Body of pancreas (tissue), 4 donors: Measurements from ENCODE around the gene ZNF507. TPM values are rescaled to one million over a fixed set of nuclear protein-coding genes. Genes with fewer than 3 reads are reported as not detected.
A peak's percentile ranks its signal among the peaks of the same experiment; 100 is the strongest.

Experiments used
- ATAC-seq: fragments of 150-250 bp; one replicate; pipeline ENCODE4 v1.9.1; 2016
- DNase-seq, 4 donors: peaks; one replicate each; pipeline ENCODE4 v3.0.0-alpha.2; 2019
- H3K27ac ChIP-seq, 4 donors: fragments of 200-600 bp; sonication (generic); 1 replicate in 3 of 4; 2 replicates in 1 of 4; pipeline versions ENCODE4 v1.5.1 to v1.6.1; 2016 to 2019; ENCODE audit warnings: mild to moderate bottlenecking in 1 of 4, mixed read lengths in 1 of 4, moderate library complexity in 1 of 4
- H3K27me3 ChIP-seq, 2 donors: fragments of 200-600 bp; sonication (generic); one replicate each; pipeline ENCODE4 v1.6.0; 2016; ENCODE audit warnings: mild to moderate bottlenecking in 1 of 2
- H3K36me3 ChIP-seq, 2 donors: fragments of 200-600 bp; sonication (generic); replicated peaks in 1 of 2; 2 replicates each; pipeline ENCODE4 v1.5.1; 2016; ENCODE audit warnings: low read depth in 2 of 2; ENCODE audit not compliant: insufficient read depth in 1 of 2
- H3K4me1 ChIP-seq: fragments of 200-600 bp; sonication (generic); one replicate; pipeline ENCODE4 v1.6.0; 2016
- H3K4me3 ChIP-seq, 2 donors: fragments of 200-600 bp; sonication (generic); 1 replicate in 1 of 2; 2 replicates in 1 of 2; pipeline ENCODE4 v1.5.1; 2016 to 2019
- H3K9me3 ChIP-seq, 3 donors: fragments of 200-600 bp; sonication (generic); 1 replicate in 2 of 3; 2 replicates in 1 of 3; pipeline ENCODE4 v1.5.1; 2016
- POLR2A ChIP-seq, 3 donors: fragments of 450-650 bp; IDR thresholded peaks; one replicate each; pipeline ENCODE4 v1.6.1; 2016; ENCODE audit warnings: antibody characterized with exemption in 3 of 3, mild to moderate bottlenecking in 2 of 3
- WGBS, 2 donors: methylation state at CpG; one replicate each; pipeline ENCODE4 v1.1.5; 2017; 5-methylcytosine and 5-hydroxymethylcytosine counted together
- intact Hi-C: fragments of 100-400 bp; cut with DNase I; formaldehyde crosslinking; loops from one replicate; pipeline ENCODE4 v1.15.1; 2023
- total RNA-seq, 2 donors: library from RNA; depleted of rRNA; stranded (reverse); fragments of >200 nt; gene quantifications; one replicate each; pipeline ENCODE4 v1.1.0, GENCODE V29; 2016
- TF ChIP-seq, protein P1 (sequence below), 7 experiments: fragments of 450-650 bp in 4 of 7; fragments of 200-600 bp in 3 of 7; sonication (generic) in 3 of 7; IDR thresholded peaks; one replicate each; pipeline ENCODE4 v1.5.1; 2016 to 2019; ENCODE audit warnings: antibody characterized with exemption in 7 of 7

The ZNF507 gene
- total RNA-seq, 2 donors from 2014 or later = 14.2 to 19.7 TPM

DNA sequence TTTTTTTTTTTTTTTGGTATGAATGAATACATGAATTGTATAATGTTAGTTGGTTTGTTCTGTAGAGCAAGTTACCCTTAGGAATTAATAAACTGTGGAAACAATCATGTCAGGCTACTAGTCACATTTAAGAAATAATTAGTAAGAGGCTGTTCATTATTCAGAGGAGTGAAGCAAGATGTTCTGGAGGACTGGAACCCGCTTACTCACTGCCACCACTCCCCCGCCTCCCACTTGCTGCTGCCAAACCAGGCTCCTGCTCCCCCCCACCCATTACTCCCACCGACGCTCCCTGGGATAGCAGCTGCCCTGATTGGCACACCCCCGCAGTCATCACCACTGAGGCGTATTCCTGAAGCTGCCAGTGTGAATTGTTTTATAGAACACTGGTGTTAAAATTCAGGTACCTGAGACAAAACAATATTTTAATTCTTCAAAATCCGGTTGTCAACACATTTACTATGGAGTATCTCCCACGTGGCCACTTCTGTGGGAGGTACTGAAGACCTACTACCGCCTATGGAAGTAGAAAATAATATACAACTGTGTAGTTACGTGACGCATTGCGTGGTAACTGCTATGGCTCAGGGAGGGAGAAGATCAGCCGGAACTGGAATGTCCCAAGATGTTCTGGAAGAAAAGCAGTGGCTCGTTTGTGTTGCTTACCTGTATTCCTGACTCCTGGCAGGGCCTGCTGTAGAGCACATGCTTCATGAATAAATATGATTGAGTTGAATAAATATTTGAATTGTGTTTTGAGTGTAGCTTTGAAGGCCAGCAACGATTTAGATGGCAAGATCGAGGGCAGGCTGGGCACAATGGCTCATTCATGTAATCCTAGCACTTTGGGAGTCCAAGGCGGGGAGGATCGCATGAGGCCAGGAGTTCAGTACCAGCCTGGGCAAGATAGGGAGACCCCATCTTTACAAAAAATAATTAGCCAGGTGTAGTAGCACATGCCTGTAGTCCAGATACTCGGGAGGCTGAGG, 61.9 kb downstream of the ZNF507 start:
- peak in 1 of 3 donors; percentile 18 for TF ChIP-seq POLR2A (IDR thresholded peaks at IDR 0.05)
- TF ChIP-seq, protein P1, sequence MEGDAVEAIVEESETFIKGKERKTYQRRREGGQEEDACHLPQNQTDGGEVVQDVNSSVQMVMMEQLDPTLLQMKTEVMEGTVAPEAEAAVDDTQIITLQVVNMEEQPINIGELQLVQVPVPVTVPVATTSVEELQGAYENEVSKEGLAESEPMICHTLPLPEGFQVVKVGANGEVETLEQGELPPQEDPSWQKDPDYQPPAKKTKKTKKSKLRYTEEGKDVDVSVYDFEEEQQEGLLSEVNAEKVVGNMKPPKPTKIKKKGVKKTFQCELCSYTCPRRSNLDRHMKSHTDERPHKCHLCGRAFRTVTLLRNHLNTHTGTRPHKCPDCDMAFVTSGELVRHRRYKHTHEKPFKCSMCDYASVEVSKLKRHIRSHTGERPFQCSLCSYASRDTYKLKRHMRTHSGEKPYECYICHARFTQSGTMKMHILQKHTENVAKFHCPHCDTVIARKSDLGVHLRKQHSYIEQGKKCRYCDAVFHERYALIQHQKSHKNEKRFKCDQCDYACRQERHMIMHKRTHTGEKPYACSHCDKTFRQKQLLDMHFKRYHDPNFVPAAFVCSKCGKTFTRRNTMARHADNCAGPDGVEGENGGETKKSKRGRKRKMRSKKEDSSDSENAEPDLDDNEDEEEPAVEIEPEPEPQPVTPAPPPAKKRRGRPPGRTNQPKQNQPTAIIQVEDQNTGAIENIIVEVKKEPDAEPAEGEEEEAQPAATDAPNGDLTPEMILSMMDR (IDR thresholded peaks at IDR 0.05) = no peak
- Histone ChIP-seq H3K36me3 (peaks cover 0 to 6% of the 10 kb centered on the region in 2 donors), H3K4me1 (peaks cover 30% of the 10 kb centered on the region), H3K27ac (peak overlapping the region; percentile 78 to 96 (median 94)), H3K9me3 (no peaks in the 10 kb centered on the region), H3K4me3 (no peak overlapping the region), H3K27me3 (no peaks in the 10 kb centered on the region)
- DNase-seq (peak; percentile 58 to 80 (median 78)), ATAC-seq (peak; percentile 19)
- 29 to 34% methylated on average over 19 of the region's 19 CpGs for WGBS, 2 donors
- intact Hi-C loops = no loop called here

DNA sequence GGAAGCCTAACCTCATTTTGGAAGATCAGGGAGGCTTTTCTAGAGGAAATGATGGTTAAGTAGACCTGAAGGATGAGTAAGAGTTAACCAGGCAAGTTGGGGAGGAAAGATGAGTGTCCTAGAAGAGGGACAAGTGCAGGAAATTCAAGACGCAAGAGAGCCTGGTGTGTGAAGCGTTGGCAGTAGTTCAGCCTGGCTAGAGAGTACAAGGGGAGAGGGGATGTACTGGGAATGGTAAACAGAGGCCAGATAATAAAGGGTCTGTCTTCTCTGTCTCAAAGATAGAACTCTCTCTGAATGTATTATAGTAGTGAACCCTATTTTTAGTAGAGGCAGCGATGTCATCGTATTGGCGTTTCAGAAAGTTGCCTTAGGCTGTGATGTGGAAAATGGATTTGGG, 69.8 kb downstream of the ZNF507 start:
- intact Hi-C loops = no loop called here
- no peak for TF ChIP-seq POLR2A (IDR thresholded peaks at IDR 0.05)
- TF ChIP-seq, protein P1 (IDR thresholded peaks at IDR 0.05) = no peak
- Histone ChIP-seq H3K36me3 (peaks cover 0 to 7% of the 10 kb centered on the region in 2 donors), H3K27ac (no peak overlapping the region), H3K9me3 (no peaks in the 10 kb centered on the region), H3K4me3 (no peak overlapping the region), H3K4me1 (no peaks in the 10 kb centered on the region), H3K27me3 (no peaks in the 10 kb centered on the region)
- WGBS, 2 donors = 90 to 94% methylated on average over 5 of the region's 5 CpGs
- DNase-seq = no peak
- no peak for ATAC-seq

DNA sequence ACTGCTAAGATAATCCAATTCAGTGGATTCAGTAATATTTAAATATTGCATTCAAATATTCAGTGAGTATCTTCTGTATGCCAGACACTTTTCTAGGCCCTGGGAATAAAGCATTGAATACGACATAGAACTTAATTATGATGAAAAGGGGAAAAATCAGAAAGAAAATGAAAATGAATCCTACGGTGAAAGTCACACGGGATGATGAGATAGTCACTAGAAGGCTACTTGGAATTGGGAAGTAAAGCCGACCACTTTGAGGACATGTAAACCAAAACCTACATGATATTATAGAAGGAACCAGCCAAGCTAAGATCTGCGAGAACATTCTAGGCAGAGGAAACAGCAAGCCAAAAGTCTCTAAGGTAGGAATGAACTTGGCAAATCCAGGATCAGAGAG, 70.3 kb downstream of the ZNF507 start:
- H3K27ac ChIP-seq = no peak overlapping the region
- ATAC-seq (no peak), DNase-seq (no peak)
- intact Hi-C loops = no loop called here
- H3K4me1 ChIP-seq = no peaks in the 10 kb centered on the region
- H3K27me3 ChIP-seq = no peaks in the 10 kb centered on the region
- WGBS, 2 donors = 90 to 95% methylated on average over 5 of the region's 5 CpGs
- H3K9me3 ChIP-seq = no peaks in the 10 kb centered on the region
- H3K36me3 ChIP-seq = peaks cover 0 to 7% of the 10 kb centered on the region in 2 donors
- no peak overlapping the region for H3K4me3 ChIP-seq
- TF ChIP-seq, protein P1 (IDR thresholded peaks at IDR 0.05) = no peak
- no peak for TF ChIP-seq POLR2A (IDR thresholded peaks at IDR 0.05)

DNA sequence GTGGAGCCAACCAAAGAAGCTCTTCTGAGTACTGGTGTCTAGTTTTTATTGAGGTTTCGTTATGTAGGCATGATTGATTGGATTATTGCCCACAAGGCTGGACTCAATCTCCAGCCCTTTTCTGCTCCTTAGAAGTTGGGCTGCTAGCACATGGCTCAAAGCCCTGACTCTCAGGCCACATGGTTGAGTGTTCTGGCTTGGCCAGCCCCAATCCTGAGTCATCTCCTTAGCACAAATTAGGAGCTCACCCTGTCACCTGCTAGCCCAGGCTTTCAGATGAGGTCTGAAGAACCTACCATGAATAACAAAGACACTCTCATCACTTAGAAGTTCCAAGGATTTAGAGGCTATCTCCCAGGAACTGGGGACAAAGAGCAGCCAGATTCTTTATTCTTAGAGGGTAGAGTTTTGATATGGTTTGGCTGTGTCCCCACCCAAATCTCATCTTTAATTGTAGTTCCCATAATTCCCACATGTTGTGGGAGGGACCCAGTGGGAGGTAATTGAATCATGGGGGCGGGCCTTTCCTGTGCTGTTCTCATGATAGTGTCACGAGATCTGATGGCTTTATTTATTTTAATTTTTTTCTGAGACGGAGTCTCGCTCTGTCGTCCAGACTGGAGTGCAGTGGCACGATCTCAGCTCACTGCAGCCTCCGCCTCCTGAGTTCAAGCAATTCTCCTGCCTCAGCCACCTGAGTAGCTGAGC, 71.5 kb downstream of the ZNF507 start:
- no peaks in the 10 kb centered on the region for H3K27me3 ChIP-seq
- no peaks in the 10 kb centered on the region for H3K9me3 ChIP-seq
- intact Hi-C loops = no loop called here
- no peak for TF ChIP-seq POLR2A (IDR thresholded peaks at IDR 0.05)
- TF ChIP-seq, protein P1 (IDR thresholded peaks at IDR 0.05) = no peak
- no peak overlapping the region for H3K27ac ChIP-seq
- no peak for DNase-seq
- H3K4me1 ChIP-seq = no peaks in the 10 kb centered on the region
- no peak overlapping the region for H3K4me3 ChIP-seq
- peaks cover 0 to 2% of the 10 kb centered on the region in 2 donors for H3K36me3 ChIP-seq
- no peak for ATAC-seq
- WGBS, 2 donors = 97% methylated on average over 8 of the region's 8 CpGs
